GM21360 (cell line): Measurements from ENCODE around the gene TMEM53.
"Not testable (repeated sequence)": the region's sequence is repeated elsewhere in the genome, so short reads cannot be mapped to it uniquely, and the experiment has no call there.

Experiments used
- ATAC-seq: cut with Tn5 transposase; IDR thresholded peaks from one replicate; pipeline ENCODE4 v1.9.1; 2021; ENCODE audit warnings: mild to moderate bottlenecking, moderate library complexity; ENCODE audit not compliant: unreplicated experiment

TMEM53 gene

DNA sequence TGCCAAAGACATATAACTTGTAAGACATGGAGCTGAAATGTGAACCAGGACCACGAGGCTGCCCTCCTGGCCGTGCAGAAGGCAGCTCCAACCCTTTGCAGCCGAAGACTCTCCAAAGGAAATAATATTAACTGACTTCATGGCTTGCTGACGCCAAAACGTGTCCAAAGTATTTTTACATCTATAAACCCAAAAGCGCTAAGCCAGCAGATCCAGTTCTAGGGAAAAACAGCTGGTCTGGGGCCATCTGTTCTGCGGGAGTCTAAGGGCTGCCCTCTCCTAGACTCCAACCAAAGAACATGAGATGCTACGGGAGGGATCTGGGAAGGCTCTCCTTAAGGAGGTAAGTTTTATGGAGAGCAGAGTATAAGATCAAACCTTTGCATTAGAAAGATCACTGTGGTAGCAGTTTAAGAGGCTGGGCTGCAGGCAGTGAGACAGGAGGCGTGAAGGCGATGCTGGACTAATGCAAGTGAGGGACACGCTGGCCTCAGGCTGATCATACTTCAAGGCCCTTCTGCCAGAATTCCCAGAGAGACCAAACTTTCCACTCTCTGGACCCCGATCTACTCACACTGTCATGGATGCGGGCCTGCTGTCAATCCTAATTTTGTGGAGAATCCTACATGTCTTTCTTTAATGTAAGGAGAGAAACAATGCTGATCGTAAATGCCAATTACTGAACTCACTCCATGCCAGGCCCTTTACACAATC, 1.2 kb downstream of the TMEM53 start:
- no peak for ATAC-seq

DNA sequence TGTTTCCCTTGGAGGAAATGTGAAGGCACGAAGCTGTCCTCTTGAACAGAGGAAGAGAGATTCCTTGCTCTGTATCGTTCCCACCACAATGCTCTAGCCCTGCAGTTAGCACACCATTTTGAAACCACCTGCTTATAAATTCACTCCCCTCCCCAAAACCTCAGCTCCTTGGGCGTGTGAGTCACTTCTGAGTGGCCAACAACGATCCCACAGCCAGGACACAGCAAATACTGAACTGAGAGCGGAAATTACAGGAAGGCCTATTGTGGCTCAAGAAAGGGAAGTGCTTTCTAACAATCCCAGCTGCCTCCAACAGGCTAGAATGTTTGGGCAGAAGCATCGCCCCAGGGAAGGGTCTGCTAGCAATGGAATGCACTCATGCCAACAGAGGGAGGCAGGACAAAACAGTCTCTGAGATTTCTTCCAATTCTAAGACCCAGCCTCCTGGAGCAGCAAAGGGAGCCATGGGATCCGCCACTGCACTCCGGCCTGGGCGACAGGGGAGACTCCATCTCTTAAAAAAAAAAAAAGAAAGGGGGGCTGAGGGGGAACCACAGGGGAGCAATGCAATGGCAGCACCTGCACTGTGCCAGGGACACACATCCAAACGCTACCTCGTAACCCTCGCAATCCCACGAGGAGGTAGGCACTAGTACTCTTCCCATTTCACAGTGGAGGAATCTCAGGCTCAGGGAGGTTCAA, 1.9 kb downstream of the TMEM53 start:
- ATAC-seq = no peak

DNA sequence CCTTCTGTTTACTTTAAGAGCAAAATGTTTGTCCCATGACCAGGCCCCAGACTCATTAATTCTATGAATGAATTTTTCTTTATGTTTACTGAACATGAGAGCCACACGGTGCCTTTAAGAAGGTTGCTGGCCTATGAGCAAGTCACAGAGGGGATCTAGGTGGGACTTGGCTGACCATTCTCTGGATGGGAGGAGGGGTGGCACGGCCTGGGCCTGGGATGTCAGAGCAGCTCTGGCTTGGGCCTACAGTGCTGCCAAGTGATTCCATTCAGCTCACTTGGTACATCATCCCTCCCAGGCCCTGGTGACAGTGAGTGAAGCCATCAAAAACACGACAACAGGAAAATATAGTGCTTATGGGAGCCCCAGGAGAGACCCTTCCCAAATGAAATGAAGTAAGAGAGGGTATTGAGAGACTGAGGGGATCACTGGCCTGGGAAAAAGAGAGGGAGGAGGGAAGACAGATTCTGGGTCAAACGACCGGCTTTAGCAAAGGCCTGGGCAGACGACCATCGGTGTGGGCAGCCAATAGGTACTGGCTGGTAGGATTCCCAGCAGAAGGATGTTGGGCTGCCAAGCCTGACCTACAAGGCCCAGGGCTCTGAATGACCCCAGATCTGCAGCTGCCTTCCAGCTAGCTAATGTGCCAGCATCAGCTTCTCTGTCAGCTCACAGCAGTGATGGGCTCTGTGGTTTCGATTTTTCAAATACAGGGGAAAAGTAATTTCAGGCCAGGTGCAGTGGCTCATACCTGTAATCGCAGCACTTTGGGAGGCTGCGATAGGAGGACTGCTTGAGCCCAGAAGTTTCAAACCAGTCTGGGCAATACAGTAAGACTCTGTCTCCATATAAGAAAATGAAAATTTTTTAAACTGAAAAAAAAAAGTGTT, 3.3 kb downstream of the TMEM53 start:
- ATAC-seq = no peak

GRCh38 chr1:44666719-44667118, 7.6 kb downstream of the TMEM53 start:
- not testable (repeated sequence) for ATAC-seq

DNA sequence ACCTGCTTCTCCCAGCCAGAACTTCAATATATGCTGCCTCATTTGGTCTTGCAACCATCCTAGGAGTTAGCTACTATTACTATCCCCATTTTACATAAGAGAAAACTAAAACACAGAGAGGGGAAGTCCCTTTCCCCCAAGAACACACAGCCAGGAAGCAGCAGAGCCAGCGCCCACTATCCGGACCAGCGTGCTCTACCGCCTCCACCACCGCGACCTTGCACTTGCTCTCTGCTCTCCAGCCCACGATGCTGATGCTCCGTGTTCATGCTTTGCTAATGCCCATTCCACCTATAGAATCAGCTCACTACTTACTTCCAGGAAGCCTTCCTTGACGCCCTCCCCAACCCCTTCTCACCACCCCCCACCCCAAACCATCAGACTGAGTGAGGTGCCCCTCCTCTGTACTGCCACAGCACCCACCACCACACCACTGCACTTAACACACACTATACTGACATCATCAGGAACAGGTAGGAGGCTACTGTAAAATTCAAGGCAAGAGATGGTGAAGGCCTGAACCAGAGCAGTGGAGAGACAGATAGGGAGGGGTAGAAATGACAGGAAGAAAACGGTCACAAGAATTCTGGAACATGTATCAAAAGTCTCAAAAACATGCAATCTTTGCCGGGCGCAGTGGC, 9.4 kb downstream of the TMEM53 start:
- ATAC-seq = no peak

GRCh38 chr1:44663417-44663816, 10.9 kb downstream of the TMEM53 start:
- no peak for ATAC-seq

DNA sequence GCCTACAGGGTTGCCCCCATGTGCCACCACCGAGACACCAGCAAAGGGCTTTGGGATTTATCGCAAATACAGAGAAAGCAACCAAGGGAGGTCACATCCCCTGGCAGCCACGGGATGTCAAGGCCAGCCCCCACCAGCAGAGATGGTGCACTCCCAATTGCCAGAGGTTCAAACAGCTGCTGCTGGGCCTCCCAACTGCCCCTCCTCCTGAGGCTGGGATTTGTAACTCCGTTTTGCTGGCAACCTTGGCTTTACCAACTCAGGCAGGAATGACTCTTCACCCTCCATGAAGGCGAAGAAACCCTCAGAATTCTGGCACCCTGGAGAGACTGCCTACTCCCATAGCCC, 11.6 kb downstream of the TMEM53 start:
- no peak for ATAC-seq

DNA sequence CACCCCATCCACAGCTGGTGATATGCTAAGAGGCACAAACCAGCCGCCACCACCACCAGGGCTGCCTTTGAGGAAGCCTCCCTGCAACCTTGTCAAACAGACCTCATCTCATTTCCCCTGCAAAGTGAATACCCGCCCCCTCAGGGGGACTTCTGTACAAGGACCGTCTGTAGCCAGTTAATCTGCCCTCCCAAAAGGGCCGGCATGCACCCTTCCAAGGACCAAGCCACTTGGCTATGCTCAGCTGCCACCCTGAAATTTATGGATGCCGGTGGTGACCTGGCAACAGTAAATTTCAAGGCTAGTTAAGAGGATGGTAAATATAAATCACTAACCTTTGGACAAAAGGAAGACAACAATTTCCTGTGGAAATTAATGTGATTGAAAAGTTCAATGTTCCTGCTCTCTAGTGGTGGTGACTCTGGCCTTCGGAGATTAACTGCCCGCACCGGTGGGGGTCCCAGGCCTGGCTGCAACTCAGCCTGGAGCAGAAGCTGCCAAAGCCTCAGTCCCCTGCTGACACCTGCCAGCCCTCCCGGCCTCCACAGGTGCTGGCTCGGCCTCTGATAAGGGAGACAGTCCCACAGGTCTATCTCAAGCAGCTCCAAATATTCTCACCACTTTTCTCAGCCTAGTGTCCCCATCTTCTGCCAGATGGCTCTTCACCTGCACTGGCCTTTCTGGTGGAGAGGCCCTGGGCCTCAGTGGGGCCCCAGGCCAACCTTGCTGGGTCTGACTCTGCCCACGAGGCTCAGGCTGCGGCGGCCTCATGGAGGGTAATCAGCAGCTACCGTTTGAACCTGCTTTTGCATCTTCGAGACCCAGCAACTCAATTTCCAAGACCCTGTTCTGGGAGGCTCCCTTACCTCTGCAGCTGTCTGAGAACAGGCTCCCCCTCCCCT, 12.2 kb downstream of the TMEM53 start:
- no peak for ATAC-seq

DNA sequence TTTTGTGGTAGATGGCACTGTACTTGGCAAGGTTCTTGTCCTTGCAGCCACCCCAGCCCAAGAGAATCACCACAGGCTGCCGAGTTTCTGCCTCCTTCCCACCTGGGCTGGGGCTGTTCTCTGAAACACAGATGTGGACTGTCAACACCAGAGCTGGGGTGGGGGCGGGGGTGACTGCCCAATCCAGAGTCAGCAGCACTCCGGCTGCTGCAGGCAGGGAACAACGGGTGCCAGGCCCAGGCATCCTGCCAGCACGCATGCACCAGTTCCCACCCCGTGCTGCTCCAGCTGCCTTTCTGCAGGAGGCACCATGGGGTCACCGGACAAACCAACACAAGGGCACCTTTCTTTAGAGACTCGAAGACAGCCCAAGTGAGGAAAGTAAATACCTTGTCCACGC, 14.1 kb downstream of the TMEM53 start:
- no peak for ATAC-seq

GRCh38 chr1:44659566-44659965, 14.7 kb downstream of the TMEM53 start:
- ATAC-seq = no peak

- ATAC-seq = no peak
These were observed 18.7 kb downstream of the TMEM53 start for GRCh38 chr1:44655609-44656008.

GRCh38 chr1:44654621-44655187, 19.6 kb downstream of the TMEM53 start:
- no peak for ATAC-seq

DNA sequence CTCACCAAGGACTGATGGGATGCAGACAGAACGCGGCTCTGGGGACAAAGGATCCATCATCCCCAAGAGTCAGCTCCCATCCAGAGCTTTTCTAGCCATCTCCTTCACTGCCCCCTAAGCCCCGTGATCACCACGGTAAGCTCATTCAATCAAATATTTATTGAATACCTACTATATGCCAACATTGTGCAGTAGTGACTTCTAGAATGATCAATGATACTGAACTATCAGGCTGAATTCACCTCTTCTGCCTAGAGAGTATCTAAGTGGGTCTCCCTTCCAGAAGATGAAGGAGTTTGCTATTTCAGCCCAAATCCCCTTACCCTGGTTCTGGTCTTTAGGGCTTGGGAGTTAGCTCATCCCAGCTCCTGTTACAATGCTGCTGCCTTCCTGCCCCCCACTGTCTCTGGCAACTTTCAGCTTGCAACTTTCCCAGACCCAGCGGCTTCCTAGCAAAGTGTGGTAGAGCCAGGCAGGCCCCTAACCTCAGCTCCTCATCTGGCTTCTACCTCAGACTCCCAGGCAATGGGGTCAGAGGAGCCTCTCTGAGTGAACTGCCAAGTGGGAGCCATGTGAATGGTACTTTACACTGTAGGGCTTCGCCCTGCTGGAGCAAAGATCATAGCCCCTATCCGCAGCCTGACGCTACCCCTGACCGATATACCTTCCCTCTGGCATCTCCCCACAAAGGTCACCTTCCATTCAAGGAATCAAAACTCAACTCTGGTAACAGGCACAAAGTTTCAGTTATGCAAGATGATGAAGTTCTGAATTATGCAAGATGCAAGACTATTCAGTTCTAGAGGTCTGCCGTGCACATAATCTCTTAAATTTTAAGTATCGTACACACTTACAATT, 20.9 kb downstream of the TMEM53 start:
- ATAC-seq = no peak

- ATAC-seq = no peak
These were observed 21.7 kb downstream of the TMEM53 start for GRCh38 chr1:44652445-44653106.

DNA sequence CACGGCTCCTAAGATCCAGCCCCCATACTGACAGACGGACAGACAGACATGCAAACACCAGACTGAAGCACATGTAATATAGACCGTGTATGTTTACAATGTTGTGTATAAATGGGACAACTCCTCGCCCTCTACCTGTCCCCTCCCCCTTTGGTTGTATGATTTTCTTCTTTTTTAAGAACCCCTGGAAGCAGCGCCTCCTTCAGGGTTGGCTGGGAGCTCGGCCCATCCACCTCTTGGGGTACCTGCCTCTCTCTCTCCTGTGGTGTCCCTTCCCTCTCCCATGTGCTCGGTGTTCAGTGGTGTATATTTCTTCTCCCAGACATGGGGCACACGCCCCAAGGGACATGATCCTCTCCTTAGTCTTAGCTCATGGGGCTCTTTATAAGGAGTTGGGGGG, 23.2 kb downstream of the TMEM53 start:
- no peak for ATAC-seq

DNA sequence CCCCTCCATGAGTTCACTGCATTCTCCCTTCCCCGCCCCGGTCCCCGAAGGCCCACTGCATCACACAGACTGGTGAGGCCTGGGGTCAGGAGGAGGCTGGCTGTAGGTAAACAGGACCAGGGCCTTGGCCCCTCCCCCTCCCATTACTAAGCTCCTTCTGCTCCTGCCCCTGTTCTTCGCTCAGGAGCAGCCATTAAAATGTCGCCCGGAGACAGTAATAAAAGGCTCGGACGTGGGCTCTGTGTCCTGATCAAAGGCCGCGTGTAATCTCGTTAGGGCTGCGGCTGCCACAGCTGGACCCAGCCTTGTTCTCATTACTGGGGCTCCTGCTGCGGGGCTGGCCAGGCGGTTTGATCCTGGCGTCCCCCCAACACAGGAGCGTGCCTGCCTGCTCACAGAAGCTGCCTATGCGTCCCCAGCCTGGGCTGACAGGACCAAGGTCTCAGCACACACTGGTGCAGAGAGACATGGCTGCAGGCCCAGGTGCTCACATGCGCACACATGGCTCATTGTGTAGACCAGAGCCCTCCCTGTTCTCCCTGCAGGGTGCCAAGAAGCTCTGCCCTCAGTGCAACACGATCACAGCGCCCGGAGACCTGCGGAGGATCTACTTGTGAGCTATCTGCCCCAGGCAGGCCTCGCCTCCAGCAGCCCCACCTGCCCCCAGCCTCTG, 24.0 kb downstream of the TMEM53 start:
- ATAC-seq = no peak

DNA sequence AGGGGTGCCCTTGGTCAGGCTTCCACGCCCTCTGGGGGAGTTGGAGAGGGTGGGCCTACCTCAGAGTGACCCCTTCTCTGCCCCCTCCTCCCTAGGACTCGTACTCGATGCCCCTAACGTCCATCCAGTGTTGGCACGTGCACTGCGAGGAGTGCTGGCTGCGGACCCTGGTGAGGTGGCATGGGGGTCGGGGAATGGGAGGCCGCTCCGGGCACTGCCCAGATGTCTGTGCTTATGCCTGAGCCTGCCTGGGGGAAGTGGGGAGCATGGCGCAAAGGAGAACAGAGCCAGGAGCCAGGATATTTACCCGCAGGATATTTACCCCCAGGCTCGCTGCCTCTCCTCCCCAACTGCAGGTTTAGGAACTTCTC, 24.5 kb downstream of the TMEM53 start:
- no peak for ATAC-seq
